ENCODE measurements around the gene SRD5A1. TPM values are rescaled to one million over a fixed set of nuclear protein-coding genes. Genes with fewer than 3 reads are reported as not detected.

The SRD5A1 gene
- total and polyA plus RNA-seq, 2 experiments from 2014 or later: 18.2 to 87.3 TPM

GRCh38 chr5:6606884-6607558 is 26.2 kb upstream of the SRD5A1 start:
- Histone ChIP-seq H3K4me3 (no peak overlapping the region), H3K27me3 (ENCODE audit: insufficient read depth) (no peaks in the 10 kb centered on the region), H3K79me2 (replicated peaks; ENCODE audit: insufficient read depth) (peaks cover 13% of the 10 kb centered on the region), H3K4me2 (no peak overlapping the region), H3F3A (replicated peaks; ENCODE audit: low read depth) (no peaks in the 10 kb centered on the region), H4K20me1 (replicated peaks; ENCODE audit: insufficient read depth) (peaks cover 50% of the 10 kb centered on the region), H3K27ac (ENCODE audit: low read depth) (no peak overlapping the region), H3K9me2 (ENCODE audit: insufficient read depth) (no peaks in the 10 kb centered on the region), H3K36me3 (ENCODE audit: insufficient read depth) (peaks cover 80% of the 10 kb centered on the region), H2AFZ (no peak overlapping the region), H3K4me1 (ENCODE audit: insufficient read depth) (no peaks in the 10 kb centered on the region)
- Mint-ChIP-seq H3K27me3 (ENCODE audit: insufficient read depth, low read depth, poor library complexity) (peaks cover 2% of the 10 kb centered on the region), H3K27ac (no peak overlapping the region), H3K36me3 (ENCODE audit: low read depth) (peaks cover 96% of the 10 kb centered on the region), H3K9me3 (no peaks in the 10 kb centered on the region), H3K4me3 (no peak overlapping the region), H3K4me1 (no peaks in the 10 kb centered on the region)
- ATAC-seq (no peak), DNase-seq (ENCODE audit: low spot score) (no peak)
- no peak for TF ChIP-seq EZH2 (IDR thresholded peaks at IDR 0.05; ENCODE audit: low read depth, unreplicated experiment)
- no peak for TF ChIP-seq ZNF114 (CRISPR knock-in tag; IDR thresholded peaks at IDR 0.05)
- TF ChIP-seq ZNF462 (CRISPR knock-in tag; IDR thresholded peaks at IDR 0.05): no peak
- no peak for TF ChIP-seq NANOG (IDR thresholded peaks at IDR 0.05; ENCODE audit: borderline replicate concordance)

- Mint-ChIP-seq H3K27ac (no peak overlapping the region), H3K36me3 (ENCODE audit: low read depth) (peaks cover 96% of the 10 kb centered on the region), H3K4me1 (no peaks in the 10 kb centered on the region), H3K4me3 (no peak overlapping the region), H3K27me3 (ENCODE audit: insufficient read depth, low read depth, poor library complexity) (peaks cover 2% of the 10 kb centered on the region), H3K9me3 (no peaks in the 10 kb centered on the region)
- Histone ChIP-seq H4K20me1 (replicated peaks; ENCODE audit: insufficient read depth) (peaks cover 51% of the 10 kb centered on the region), H3K79me2 (replicated peaks; ENCODE audit: insufficient read depth) (peaks cover 19% of the 10 kb centered on the region), H3K27me3 (ENCODE audit: insufficient read depth) (no peaks in the 10 kb centered on the region), H2AFZ (no peak overlapping the region), H3K4me3 (no peak overlapping the region), H3K27ac (ENCODE audit: low read depth) (no peak overlapping the region), H3K4me1 (ENCODE audit: insufficient read depth) (no peaks in the 10 kb centered on the region), H3F3A (replicated peaks; ENCODE audit: low read depth) (no peaks in the 10 kb centered on the region), H3K4me2 (no peak overlapping the region), H3K9me2 (ENCODE audit: insufficient read depth) (no peaks in the 10 kb centered on the region), H3K36me3 (ENCODE audit: insufficient read depth) (peaks cover 74% of the 10 kb centered on the region)
- TF ChIP-seq JUNB (IDR thresholded peaks at IDR 0.05; ENCODE audit: unreplicated experiment): no peak
- TF ChIP-seq ETS1 (IDR thresholded peaks at IDR 0.05): no peak
- ATAC-seq: no peak
- no peak for DNase-seq (ENCODE audit: low spot score)
Measured at GRCh38 chr5:6607559-6607936, 25.7 kb upstream of the SRD5A1 start.
